C4-2B (cell line): ENCODE results near the gene SECTM1.
"Not testable (repeated sequence)": the region's sequence is repeated elsewhere in the genome, so short reads cannot be mapped to it uniquely, and the experiment has no call there.

ENCODE experiments used
- H3K27ac ChIP-seq: fragments of 450-650 bp; 2 replicates; pipeline ENCODE4 v1.5.1; 2017
- CTCF ChIP-seq: fragments of 450-650 bp; conservative IDR thresholded peaks from 2 replicates; pipeline ENCODE4 v1.5.1; 2017; ENCODE audit warnings: mild to moderate bottlenecking
- ZFX ChIP-seq: fragments of 450-650 bp; IDR thresholded peaks from 2 replicates; pipeline ENCODE4 v1.6.1; 2017

Gene SECTM1

GRCh38 chr17:82353484-82353883 is 19.9 kb upstream of the SECTM1 start:
- TF ChIP-seq CTCF (no peak), ZFX (no peak)
- no peak overlapping the region; the same call in 1 of the 2 replicates for H3K27ac ChIP-seq

DNA sequence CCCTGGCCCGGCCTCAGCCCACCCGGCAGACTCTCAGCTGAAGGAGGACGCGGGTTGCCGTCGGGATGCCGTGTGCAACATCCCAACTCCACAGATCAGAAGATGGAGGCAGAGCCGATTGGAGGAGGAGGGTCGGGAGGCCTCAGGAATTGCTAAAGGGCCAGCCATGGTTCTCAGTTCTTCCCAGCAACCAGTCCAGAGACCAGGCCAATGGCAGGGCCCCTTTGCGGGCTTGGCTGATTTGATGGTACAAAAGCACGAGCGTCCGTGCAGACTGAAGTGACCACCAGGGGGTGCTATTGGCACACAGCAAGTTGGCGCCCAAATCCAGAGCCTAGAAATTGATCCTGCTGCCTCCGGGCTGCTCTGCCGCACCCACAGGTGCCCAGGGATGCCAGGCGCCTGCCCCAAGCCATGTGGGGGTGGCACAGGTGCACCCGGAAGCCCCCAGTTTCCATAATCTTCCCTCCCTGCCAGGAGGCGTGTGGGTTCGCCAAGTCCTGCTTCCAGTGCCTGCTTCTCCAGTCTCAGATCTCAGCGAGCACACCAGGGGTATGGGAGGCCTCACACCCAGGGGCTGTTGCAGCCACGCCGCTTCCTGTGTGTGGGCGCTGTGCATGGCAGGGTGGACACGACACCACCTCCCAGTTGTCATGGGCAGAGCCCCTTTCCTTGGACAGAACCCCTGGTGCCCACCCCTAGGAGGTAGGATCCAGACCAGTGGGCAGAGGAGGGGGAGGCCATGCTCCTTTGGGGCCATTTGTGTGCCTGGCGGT is 18.3 kb upstream of the SECTM1 start:
- no peak overlapping the region for H3K27ac ChIP-seq

GRCh38 chr17:82351254-82351712 is 17.7 kb upstream of the SECTM1 start:
- TF ChIP-seq ZFX (no peak), CTCF (no peak)
- no peak overlapping the region for H3K27ac ChIP-seq

More for the DNA sequence above, 18.3 kb upstream of the SECTM1 start:
- no peak for TF ChIP-seq ZFX
- peak; percentile 97 for TF ChIP-seq CTCF

DNA sequence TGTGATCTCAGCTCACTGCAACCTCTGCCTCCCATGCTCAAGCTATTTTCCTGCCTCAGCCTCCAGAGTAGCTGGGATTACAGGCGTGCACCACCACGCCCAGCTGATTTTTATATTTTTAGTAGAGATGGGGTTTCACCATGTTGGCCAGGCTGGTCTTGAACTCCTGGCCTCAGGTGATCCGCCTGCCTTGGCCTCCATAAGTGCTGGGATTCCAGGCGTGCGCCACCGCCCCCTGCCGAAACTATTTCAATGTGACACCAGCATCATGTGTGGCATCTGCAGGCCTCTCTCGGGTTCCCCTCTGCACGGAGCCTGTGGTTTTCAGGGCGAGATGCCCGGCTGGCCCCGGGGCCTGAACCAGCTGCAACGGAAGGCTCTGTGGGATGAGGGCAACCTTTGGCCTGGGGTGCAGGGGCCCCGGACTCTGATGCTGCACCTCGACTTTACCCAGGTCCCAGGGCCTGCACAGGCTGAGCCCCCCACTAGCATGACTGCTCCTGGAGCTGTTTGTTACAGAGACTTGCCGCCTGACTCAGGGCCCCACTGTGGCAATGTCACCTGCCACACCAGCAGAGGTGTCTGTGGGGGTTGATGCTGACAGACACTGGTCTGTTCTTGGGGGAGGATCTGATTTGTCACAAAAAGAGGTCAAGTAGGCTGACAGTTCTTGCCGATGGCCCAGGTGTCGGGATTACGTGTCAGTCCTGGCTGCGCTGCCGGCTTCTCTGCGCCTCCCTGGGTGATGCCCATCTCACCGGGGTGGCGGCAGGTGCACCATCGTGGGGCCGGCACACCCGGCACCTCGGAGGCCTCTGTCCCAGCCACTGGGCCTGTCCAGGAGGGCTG is 16.8 kb upstream of the SECTM1 start:
- no peak overlapping the region for H3K27ac ChIP-seq
- TF ChIP-seq CTCF (no peak), ZFX (no peak)

DNA sequence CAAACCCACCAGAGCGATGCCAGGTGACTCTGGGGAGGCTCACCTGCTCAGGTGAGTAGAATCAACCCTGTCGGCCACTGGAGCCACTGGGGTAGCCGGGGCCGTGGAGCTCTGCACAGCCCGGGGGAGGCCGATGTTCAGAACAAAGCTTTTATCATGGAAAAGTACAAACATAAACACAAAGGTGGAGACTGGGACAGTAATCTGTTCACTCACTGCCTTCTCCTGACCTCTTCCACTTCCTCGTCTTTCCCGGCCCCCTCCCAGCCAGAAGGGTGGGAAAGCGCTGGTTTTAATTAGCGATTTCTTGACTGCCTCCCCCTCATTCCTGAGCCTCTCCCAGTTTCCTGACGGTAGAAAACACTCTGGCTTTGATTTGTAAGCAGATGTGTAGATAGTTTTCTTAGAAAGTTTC is 15.7 kb upstream of the SECTM1 start:
- no peak overlapping the region for H3K27ac ChIP-seq
- no peak for TF ChIP-seq CTCF
- no peak for TF ChIP-seq ZFX

DNA sequence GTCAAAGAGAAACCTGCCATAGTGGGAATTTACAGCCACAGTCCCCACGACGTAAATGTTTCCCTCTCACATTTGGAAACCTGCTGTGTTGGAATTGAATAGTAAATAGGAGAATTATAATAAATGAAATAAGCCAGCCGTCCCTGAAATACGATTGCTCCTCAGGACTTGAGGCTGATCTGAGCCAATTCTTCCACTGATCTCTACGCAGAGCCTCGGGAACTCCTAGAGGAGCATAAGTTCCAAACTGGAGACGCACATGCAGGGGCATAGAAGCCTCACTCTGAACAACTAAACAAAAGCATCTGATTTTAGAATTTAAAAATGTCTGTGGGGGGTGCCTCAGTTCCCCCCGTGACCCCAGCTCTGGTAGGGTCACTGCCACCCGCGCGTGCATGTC is 15.3 kb upstream of the SECTM1 start:
- TF ChIP-seq CTCF (no peak), ZFX (no peak)
- no peak overlapping the region for H3K27ac ChIP-seq

- H3K27ac ChIP-seq, result no peak overlapping the region
- TF ChIP-seq CTCF, result no peak
- no peak for TF ChIP-seq ZFX
These were observed 14.9 kb upstream of the SECTM1 start for GRCh38 chr17:82348434-82348833.

DNA sequence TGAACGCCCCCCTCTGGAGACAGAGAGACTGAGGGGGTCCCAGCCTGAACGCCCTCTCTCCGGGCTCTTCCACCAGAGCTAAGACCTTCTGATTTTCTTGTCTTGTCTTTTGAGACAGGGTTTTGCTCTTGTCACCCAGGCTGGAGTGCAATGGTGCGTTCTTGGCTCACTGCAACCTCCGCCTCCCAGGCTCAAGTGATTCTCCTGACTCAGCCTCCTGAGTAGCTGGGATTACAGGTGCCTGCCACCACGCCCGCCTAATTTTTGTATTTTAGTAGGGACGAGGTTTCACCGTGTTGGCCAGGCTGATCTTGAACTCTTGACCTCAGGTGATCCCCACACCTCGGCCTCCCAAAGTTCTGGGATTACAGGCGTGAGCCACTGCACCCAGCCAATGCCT is 14.4 kb upstream of the SECTM1 start:
- not testable (repeated sequence) for H3K27ac ChIP-seq
